Posterior cingulate gyrus (tissue), 11 donors: ENCODE measurements around the gene TMEM182.

Experiments used
- DNase-seq, 10 donors: peaks; one replicate each; pipeline versions ENCODE4 v3.0.0 to v3.0.0-alpha.2; 2020 to 2021; ENCODE audit warnings: mixed read lengths in 3 of 10
- intact Hi-C: fragments of 100-400 bp; cut with DNase I; formaldehyde crosslinking; loops from one replicate; pipeline ENCODE4 v1.15.1; 2023

TMEM182 gene

GRCh38 chr2:102848366-102848839 lies 86.6 kb downstream of the TMEM182 start:
- DNase-seq = peak; percentile 64 to 96 (median 77)
- intact Hi-C loops = no loop called here

GRCh38 chr2:102850888-102851287 lies 89.1 kb downstream of the TMEM182 start:
- intact Hi-C loops = no loop called here
- DNase-seq = no peak

GRCh38 chr2:102852867-102853266 lies 91.0 kb downstream of the TMEM182 start:
- DNase-seq = no peak
- intact Hi-C loops = no loop called here
